ENCODE results near the gene IRX2.

DNA sequence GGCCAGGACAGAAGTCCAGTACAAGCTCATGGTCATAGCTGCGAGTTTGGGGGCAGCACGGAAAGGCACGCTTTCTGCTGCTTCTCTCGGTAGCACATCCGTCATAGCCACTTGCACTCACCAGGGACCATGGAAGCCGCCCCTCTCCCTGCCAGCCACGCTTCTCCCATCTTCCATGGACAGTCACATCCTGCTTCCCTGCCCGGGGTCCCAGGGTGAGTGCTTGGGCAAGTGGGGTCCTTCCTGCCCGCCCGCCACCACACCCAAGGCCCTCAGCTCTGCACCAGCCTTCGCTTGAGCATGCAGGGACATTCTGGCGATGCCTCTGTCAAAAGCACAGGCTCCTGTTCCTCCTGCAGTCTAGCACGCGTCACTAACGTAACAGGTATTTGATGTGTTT, 13.1 kb upstream of the IRX2 start:
- TF ChIP-seq, protein P1, sequence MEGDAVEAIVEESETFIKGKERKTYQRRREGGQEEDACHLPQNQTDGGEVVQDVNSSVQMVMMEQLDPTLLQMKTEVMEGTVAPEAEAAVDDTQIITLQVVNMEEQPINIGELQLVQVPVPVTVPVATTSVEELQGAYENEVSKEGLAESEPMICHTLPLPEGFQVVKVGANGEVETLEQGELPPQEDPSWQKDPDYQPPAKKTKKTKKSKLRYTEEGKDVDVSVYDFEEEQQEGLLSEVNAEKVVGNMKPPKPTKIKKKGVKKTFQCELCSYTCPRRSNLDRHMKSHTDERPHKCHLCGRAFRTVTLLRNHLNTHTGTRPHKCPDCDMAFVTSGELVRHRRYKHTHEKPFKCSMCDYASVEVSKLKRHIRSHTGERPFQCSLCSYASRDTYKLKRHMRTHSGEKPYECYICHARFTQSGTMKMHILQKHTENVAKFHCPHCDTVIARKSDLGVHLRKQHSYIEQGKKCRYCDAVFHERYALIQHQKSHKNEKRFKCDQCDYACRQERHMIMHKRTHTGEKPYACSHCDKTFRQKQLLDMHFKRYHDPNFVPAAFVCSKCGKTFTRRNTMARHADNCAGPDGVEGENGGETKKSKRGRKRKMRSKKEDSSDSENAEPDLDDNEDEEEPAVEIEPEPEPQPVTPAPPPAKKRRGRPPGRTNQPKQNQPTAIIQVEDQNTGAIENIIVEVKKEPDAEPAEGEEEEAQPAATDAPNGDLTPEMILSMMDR (IDR thresholded peaks at IDR 0.05), result no peak
- TF ChIP-seq POLR2A (IDR thresholded peaks at IDR 0.05), result no peak
- TF ChIP-seq EP300 (IDR thresholded peaks at IDR 0.05), result no peak

All from ovary (tissue), 3 donors.